ENCODE measurements around the gene SLC10A6. TPM values are rescaled to one million over a fixed set of nuclear protein-coding genes. Genes with fewer than 3 reads are reported as not detected.

Gene SLC10A6
- total RNA-seq, 2 donors from 2014 or later = 0.32 TPM; not detected in 1

- intact Hi-C loops (cut with DNase I) = no loop called here
- no peak for DNase-seq (ENCODE audit: low spot score)
- H3K4me1 ChIP-seq (replicated peaks) = no peaks in the 10 kb centered on the region
- no peaks in the 10 kb centered on the region for H3K36me3 ChIP-seq
- no peaks in the 10 kb centered on the region for H3K27me3 ChIP-seq (replicated peaks; ENCODE audit: insufficient read depth)
- no peak for TF ChIP-seq POLR2AphosphoS5 (IDR thresholded peaks at IDR 0.05)
- no peak for TF ChIP-seq CTCF (IDR thresholded peaks at IDR 0.05)
- TF ChIP-seq POLR2A (IDR thresholded peaks at IDR 0.05) = no peak
- WGBS = 97% methylated on average over 3 of the region's 3 CpGs
- H3K4me3 ChIP-seq = no peak overlapping the region
- no peak overlapping the region for H3K27ac ChIP-seq
- no peaks in the 10 kb centered on the region for H3K9me3 ChIP-seq
Observed at GRCh38 chr4:86809809-86810208, 39.4 kb downstream of the SLC10A6 start.

GRCh38 chr4:86791126-86791525 is 58.1 kb downstream of the SLC10A6 start:
- Histone ChIP-seq H3K4me3 (no peak overlapping the region), H3K36me3 (no peaks in the 10 kb centered on the region), H3K27ac (no peak overlapping the region), H3K9me3 (no peaks in the 10 kb centered on the region), H3K27me3 (replicated peaks; ENCODE audit: insufficient read depth) (no peaks in the 10 kb centered on the region), H3K4me1 (replicated peaks) (no peaks in the 10 kb centered on the region)
- 99% methylated on average over 8 of the region's 8 CpGs for WGBS
- DNase-seq (ENCODE audit: low spot score) = no peak
- no peak for TF ChIP-seq POLR2A (IDR thresholded peaks at IDR 0.05)
- no peak for TF ChIP-seq CTCF (IDR thresholded peaks at IDR 0.05)
- TF ChIP-seq POLR2AphosphoS5 (IDR thresholded peaks at IDR 0.05) = no peak
- intact Hi-C loops (cut with DNase I) = no loop called here

DNA sequence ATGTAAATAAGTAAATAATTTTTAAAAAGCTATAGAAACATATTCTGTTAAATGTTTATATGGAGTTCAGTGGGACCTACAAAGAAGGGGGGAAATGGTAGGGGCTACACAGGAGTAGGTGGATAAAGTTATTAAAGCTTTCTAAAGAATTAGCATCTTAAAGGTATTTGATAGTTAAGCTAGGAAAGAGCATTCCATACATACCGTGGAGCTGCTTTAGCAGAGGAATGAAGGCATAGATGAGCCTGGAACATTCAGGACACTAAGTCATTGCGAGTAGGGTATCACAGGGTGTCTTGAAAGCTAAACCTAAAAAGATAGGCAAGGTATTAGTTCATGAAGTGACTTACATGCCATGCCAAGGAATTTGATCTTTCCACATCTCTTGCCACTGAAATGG is 60.4 kb downstream of the SLC10A6 start:
- no peak overlapping the region for H3K27ac ChIP-seq
- no peaks in the 10 kb centered on the region for H3K4me1 ChIP-seq (replicated peaks)
- DNase-seq (ENCODE audit: low spot score) = no peak
- H3K27me3 ChIP-seq (replicated peaks; ENCODE audit: insufficient read depth) = no peaks in the 10 kb centered on the region
- WGBS = 80% methylated on average over 2 of the region's 2 CpGs
- no peak overlapping the region for H3K4me3 ChIP-seq
- intact Hi-C loops (cut with DNase I) = loop anchor here (10.0 kb wide), 1 partner anchor 106 kb away; the partner anchor contains the start of gene C4orf36
- no peaks in the 10 kb centered on the region for H3K9me3 ChIP-seq
- no peak for TF ChIP-seq CTCF (IDR thresholded peaks at IDR 0.05)
- no peak for TF ChIP-seq POLR2AphosphoS5 (IDR thresholded peaks at IDR 0.05)
- no peak for TF ChIP-seq POLR2A (IDR thresholded peaks at IDR 0.05)
- H3K36me3 ChIP-seq = no peaks in the 10 kb centered on the region

DNA sequence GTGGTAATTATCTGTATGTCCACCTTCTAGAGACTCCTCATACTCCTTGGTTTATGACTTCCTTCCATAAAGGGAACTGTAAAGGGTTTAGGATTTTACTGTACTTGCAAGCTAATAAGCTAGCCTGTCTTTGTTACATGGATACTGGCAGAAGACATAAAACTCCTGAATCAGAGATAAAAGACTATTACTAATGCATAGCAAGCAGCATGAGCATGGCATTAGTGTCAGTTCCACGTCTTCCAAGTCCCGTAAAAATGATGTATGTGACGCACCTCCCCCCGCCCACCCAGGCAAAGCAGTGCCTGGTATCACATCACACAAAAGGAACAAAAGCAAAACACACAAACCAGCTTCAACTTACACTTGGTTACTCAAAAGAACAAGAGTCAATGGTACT is 71.0 kb downstream of the SLC10A6 start:
- intact Hi-C loops (cut with DNase I) = no loop called here

More for the DNA sequence above, 71.0 kb downstream of the SLC10A6 start:
- no peak for TF ChIP-seq POLR2A (IDR thresholded peaks at IDR 0.05)
- TF ChIP-seq POLR2AphosphoS5 (IDR thresholded peaks at IDR 0.05) = no peak
- TF ChIP-seq CTCF (IDR thresholded peaks at IDR 0.05) = no peak
- Histone ChIP-seq H3K36me3 (no peaks in the 10 kb centered on the region), H3K27ac (no peak overlapping the region), H3K4me1 (replicated peaks) (no peaks in the 10 kb centered on the region), H3K4me3 (no peak overlapping the region), H3K27me3 (replicated peaks; ENCODE audit: insufficient read depth) (no peaks in the 10 kb centered on the region), H3K9me3 (no peaks in the 10 kb centered on the region)
- 67% methylated on average over 4 of the region's 4 CpGs for WGBS
- DNase-seq (ENCODE audit: low spot score) = no peak
